GM12801 (cell line): ENCODE results near the gene APP.

Experiments
- TF ChIP-seq, protein P1 (sequence below): IDR thresholded peaks from one replicate; pipeline ENCODE4 v1.5.1; 2011; ENCODE audit warnings: control low read depth; ENCODE audit not compliant: insufficient read length; ENCODE audit errors: extremely low read depth

The APP gene

GRCh38 chr21:25912402-25912746 lies 258.2 kb downstream of the APP start:
- TF ChIP-seq, protein P1, sequence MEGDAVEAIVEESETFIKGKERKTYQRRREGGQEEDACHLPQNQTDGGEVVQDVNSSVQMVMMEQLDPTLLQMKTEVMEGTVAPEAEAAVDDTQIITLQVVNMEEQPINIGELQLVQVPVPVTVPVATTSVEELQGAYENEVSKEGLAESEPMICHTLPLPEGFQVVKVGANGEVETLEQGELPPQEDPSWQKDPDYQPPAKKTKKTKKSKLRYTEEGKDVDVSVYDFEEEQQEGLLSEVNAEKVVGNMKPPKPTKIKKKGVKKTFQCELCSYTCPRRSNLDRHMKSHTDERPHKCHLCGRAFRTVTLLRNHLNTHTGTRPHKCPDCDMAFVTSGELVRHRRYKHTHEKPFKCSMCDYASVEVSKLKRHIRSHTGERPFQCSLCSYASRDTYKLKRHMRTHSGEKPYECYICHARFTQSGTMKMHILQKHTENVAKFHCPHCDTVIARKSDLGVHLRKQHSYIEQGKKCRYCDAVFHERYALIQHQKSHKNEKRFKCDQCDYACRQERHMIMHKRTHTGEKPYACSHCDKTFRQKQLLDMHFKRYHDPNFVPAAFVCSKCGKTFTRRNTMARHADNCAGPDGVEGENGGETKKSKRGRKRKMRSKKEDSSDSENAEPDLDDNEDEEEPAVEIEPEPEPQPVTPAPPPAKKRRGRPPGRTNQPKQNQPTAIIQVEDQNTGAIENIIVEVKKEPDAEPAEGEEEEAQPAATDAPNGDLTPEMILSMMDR, result no peak

DNA sequence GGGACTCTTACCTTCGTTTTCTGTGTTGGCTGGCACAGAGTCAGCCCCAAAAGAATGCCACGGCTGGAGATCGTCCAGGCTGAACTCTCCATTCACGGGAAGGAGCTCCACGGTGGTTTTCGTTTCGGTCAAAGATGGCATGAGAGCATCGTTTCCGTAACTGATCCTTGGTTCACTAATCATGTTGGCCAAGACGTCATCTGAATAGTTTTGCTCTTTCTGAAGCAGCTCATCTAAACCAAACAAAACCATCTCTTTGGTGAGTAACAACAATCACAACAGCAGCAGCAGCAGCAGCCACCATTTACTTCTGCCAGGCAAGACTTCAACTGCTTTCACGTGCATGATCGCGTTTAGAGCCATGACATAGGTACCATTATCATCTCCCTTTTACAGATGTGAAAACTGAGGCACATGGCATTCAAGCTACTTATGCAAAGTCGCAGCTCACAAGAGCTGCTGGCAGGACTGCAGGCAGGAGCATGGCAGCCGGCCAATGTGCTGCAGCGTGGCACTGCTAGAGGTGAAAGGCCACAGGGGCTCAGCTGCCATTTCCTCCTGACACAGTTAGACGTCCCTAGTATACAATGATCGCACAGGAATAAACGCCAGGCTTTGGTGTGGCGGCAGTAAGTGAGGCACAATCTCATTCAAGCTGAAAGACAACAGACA lies 258.7 kb downstream of the APP start:
- TF ChIP-seq, protein P1, result no peak

DNA sequence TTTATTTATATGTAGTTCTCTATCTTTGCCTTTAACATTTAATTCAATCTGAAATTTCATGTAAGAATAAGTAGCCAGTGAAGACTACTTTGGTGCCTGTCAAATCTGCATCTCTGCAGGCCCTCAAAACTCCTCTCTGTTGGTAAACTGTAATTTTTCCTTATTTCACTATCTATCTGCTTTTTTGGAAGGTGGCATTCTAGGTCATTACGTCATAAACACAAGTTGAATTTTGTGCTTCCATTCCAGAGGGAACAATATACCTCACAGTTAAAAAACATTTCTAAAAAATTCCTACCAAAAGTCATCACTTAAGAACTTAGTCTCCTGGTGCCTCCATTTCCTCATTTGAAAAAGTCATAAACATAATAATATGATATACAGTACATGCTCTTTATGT lies 259.8 kb downstream of the APP start:
- TF ChIP-seq, protein P1, result no peak

DNA sequence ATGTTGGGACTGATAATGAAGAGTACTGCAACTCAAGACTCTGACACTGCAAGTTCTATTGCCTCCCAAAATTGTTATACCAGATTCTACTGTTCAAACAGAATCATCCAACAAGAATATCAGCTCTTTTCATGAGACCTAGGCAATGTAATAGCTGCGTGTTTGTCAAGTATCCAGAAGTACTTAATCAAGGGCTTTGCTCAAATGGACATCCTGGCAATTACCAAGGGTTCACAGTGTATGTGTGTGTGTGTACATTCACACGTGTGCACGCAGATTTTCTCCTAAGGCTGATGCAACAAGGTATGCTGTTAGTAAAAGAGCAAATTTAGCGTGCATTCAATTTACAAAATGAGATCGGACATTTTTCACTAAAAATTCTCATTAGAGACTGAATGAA lies 261.2 kb downstream of the APP start:
- TF ChIP-seq, protein P1, result no peak

- TF ChIP-seq, protein P1, result no peak
Measured at GRCh38 chr21:25908495-25908894, 262.1 kb downstream of the APP start.

- TF ChIP-seq, protein P1, result no peak
Measured at GRCh38 chr21:25907573-25908275, 262.8 kb downstream of the APP start.

DNA sequence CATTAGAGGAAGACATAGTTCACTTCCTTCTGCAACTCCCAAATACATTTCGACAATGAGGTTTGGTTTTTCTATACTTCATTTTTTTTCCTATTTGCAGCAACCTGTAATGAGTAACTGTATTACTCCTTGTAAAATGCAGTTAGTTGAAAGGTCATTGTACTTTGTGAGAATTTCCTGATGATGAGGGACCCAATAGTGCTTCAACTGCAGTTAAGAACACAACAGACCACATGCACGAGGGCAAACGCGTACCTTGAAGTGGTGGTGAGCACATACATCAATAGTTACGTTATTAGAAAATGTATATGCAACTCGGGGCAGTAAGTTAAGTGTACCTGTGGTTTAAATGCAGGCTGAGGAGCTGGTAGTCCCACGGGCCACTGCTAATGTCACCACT lies 264.0 kb downstream of the APP start:
- TF ChIP-seq, protein P1, result no peak
